ENCODE data around the gene SIGLEC1.

The SIGLEC1 gene

GRCh38 chr20:3712279-3712873 is at the start of gene SIGLEC1:
SIGLEC1 (minus strand) TSS chr20:3712600; CDS start chr20:3707128, 5,472 bp downstream.
- DNase-seq, result no peak

- DNase-seq, result no peak
These were observed 48.4 kb upstream of the SIGLEC1 start for GRCh38 chr20:3760655-3761348.

DNA sequence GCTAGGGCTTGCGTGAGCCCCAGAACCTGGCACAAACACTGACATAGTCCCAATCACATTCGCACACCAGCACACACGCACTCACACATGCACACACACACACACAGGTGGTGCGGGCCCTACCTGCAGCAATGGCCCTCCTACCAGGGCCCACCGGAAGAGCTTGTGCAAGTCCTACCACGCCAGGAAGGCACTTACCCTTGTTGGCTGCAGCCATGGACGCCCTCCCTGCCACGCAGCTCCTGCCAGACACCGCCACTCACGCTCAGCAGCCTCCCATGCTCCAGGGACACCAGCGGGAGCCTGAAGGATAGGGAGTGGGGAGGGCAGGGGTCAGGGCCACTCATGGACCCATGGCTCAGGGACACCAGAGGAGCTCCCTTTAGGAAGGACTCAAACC is 47.5 kb upstream of the SIGLEC1 start:
- DNase-seq, result no peak

DNA sequence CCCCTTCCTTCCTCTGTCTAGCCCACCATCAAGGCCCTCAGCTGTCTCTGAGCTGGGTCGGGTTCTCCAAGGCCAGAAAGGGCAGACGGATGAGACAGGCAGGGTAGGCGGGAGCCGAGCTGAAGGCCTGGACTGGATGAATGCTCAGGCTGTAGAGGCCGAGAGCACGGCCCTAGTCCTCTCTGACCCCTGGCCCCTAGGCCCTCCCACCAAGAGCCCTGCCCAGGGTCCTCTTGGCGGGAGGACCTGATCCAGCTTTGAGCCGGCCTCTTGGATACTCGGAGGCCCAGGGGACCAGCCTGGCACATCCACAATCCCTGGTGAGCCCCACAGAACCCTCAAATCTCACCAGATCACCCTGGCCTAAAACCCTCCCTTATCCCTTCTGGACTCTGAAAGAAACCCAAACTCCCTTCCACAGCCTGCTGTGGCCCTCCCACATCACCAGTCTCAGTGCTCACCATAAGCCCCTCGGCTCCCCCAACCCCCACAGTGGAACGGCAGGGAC is 47.0 kb upstream of the SIGLEC1 start:
- DNase-seq, result no peak

DNA sequence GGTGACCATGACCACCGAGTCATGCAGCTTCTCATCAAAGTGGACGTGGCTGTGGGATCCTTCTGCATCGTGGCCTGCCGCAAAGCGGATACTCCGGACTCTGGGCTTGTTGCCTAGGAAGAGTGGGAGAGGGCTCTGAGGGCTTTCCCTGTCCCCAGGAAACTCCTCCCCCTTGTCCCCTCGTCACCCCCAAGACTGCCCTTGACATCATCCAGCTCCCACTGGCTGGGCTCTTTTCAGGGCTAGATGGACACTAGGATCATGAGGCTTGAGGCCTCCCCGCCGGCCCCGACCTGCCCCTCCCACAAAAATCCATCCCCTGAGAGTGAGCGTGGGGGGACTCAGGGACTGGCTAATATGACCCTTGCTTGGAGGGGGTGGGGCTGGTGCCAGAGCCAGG is 46.2 kb upstream of the SIGLEC1 start:
- no peak for DNase-seq

DNA sequence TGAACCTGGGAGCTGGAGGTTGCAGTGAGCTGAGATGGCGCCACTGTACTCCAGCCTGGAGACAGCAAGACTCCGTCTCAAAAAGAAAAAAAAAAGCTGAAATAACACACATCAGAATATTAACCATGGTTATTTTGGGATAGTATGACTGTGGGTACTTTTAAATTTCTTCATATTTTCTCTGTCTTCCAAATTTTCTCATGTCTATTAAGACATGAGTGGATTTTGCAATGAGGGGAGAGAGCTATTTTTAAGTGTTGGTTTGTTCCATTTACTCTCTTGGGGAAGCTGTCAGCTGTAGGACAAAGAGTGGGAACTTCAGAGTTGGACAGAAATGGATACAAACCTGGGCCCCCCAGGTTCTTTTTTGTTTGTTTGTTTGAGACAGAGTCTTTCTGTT is 44.9 kb upstream of the SIGLEC1 start:
- no peak for DNase-seq

DNA sequence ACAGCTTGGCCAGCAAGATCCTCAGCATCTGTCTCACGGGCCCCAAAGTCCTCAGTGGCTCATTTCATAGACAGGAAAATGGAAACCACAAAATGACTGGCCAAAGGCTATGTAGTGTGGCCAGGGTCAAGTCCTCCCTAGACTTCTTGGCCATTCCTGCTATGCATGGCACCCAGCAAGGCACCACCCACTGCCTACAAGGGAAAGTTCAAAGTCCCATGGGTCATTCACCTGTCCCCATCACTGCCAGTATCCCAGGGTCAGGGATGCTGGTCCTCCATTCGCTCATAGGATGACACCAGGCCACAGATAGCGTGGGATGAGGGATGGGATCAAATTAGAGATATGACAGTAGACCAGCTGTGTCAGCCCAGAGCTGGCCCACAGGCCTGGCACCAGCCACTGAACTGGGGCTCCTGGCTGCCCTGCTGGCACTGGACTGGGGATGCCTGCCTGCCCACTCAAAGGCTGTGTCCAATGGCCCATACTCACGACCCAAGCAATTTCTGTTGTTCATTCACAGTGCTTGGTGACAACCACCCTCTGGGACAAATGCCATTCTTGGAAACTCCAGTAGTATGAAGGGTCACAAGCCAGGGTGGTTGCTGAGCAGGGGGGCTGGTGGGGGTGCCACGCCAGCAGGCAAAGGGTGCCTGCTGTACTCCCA is 43.5 kb upstream of the SIGLEC1 start:
- no peak for DNase-seq

DNA sequence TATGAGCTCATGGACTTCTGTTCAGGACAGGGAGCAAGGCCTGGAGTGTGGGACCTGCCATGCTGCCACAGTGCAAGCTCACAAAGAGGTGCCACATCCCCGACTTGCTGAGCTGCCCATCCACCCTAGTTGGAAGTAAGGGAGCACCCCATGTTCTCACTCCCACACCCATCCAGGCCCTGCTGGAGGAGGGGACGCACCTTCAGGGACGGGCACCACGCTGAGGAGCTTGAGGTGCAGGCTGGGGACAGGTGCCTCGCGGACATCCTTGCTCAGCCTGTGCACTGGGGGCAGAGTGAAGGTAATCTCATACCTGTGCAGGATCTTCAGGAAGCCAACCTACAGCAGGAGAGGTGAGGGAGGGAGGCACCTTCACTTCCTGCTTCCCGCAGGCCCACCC is 42.9 kb upstream of the SIGLEC1 start:
- DNase-seq, result no peak

DNA sequence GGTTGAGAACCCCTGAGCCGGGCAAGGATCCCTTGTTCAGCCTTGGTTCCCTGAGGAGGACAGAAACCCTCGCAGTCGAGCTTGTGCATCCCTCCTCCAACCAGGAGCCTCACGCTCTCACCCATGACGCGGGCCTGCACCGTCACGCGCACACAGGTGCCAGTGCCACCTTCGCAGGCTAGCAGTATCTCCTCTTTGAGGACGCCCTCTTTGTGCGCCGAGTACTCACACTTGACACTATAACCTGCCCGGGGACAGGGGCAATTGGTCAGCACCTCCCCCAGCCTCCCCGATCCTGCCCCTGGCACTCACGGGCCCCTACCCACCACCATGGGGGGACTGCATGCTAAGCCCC is 41.9 kb upstream of the SIGLEC1 start:
- no peak for DNase-seq

DNA sequence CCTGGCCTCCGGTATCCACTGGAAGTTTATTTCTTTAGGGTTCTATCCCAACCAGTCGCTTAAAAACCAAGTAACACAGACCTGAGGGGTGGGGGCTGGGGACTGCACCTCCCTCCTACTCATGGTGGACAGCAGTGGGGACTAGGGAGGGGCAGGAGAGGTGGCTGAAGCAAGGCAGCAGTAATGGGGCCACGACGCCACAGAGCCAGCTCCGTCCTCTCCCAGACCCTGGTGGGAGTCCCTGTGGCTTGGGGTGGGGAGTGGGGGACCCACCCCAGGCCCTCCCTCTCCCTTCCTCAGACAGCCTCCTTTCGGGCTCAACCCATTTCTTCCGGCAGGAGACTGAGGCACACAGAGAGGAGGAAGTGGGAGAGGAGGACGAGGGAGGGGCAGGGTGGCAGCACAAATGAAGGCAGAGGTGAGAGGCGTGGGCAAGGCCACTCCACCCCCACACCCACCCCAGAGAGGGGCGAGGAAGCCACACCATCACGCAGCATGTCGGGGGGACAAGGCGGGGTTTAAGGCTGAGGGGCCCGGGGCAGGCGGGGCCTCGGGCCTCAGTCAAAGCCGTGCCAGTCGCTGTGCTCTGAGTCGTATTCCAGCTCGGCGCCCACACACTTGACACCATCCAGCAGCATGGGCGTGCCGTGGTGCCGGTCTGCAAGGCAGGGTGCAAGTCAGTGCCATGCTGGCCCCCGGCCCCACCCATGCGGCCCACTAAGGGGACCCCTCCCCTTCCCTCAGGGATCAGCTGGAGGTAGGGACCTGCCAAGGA is 41.3 kb upstream of the SIGLEC1 start:
- no peak for DNase-seq

- DNase-seq, result peak; percentile 61
These were observed 40.7 kb upstream of the SIGLEC1 start for GRCh38 chr20:3753098-3753497.

- DNase-seq, result no peak
These were observed 40.0 kb upstream of the SIGLEC1 start for GRCh38 chr20:3752386-3752759.

GRCh38 chr20:3751675-3752385 is 39.4 kb upstream of the SIGLEC1 start:
- peak; percentile 52 for DNase-seq

- DNase-seq, result no peak
These were observed 38.9 kb upstream of the SIGLEC1 start for GRCh38 chr20:3751305-3751674.

GRCh38 chr20:3749689-3750531 is 37.5 kb upstream of the SIGLEC1 start:
- DNase-seq, result peak; percentile 55

- no peak for DNase-seq
These were observed 36.8 kb upstream of the SIGLEC1 start for GRCh38 chr20:3749087-3749688.

GRCh38 chr20:3748073-3748472 is 35.7 kb upstream of the SIGLEC1 start:
- no peak for DNase-seq

GRCh38 chr20:3747471-3747870 is 35.1 kb upstream of the SIGLEC1 start:
- no peak for DNase-seq

DNA sequence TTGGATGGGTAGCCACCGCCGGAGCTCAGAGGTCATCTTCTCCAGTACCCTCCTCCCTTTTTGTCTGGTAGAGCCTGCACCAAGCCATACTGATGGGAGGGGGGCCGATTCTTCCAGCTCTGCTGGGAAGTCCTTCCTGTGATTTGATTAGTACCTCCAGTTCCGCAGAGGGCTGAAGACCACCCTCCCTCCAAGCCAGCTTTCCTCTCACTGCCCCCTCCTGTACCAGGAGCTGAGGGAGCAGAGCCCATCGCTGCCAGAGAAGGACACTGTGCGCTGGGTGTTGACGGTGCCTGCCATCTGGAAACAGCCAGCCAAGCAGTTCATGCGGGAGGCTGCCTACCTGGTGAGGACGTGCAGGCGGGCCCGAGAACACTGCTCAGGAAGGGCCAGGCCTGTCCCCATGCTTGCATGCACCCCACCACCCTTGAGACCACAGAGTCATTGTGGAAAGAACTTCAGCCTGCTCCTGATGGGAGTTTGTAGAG is 33.3 kb upstream of the SIGLEC1 start:
- DNase-seq, result no peak

- peak; percentile 72 for DNase-seq
These were observed 32.6 kb upstream of the SIGLEC1 start for GRCh38 chr20:3744806-3745685.

Data from activated CD4-positive, alpha-beta T cell treated with anti-CD3 and anti-CD28 coated beads, Interleukin-10, Interleukin-2, amounts not matched to agents 100 ng/mL and 50 ng/mL, durations not matched to agents 16 hours and 8 hours (primary cell).